Right forelimb (tissue), 1 donor: ENCODE data around the gene KLHDC9.

Experiments used
- DNase-seq: peaks from one replicate; pipeline ENCODE4 v3.0.0-alpha.2; 2018

KLHDC9 gene

GRCh38 chr1:161133220-161133740 lies 35.1 kb downstream of the KLHDC9 start:
- no peak for DNase-seq

GRCh38 chr1:161137881-161138280 lies 39.7 kb downstream of the KLHDC9 start:
- DNase-seq = no peak

- no peak for DNase-seq
Observed at GRCh38 chr1:161138431-161138830, 40.3 kb downstream of the KLHDC9 start.

- DNase-seq = no peak
Observed at GRCh38 chr1:161139766-161140165, 41.6 kb downstream of the KLHDC9 start.

- DNase-seq = no peak
Observed at GRCh38 chr1:161140755-161141400, 42.7 kb downstream of the KLHDC9 start.

GRCh38 chr1:161145832-161146231 lies 47.7 kb downstream of the KLHDC9 start:
- DNase-seq = no peak
